Panc1 (cell line): ENCODE data around the gene PPP6C. TPM values are rescaled to one million over a fixed set of nuclear protein-coding genes. Genes with fewer than 3 reads are reported as not detected.

Experiments used
- ATAC-seq: fragments of 200-7000 bp; cut with Tn5 transposase; 2 replicates; pipeline ENCODE4 v1.9.1; 2020; ENCODE audit warnings: mild to moderate bottlenecking, moderate library complexity
- BruUV-seq: library from RNA; stranded (reverse); fragments of 400-500 nt; replicated peaks from 2 replicates; lab custom pipeline; 2021; lab: Mats Ljungman, UMichigan
- CTCF ChIA-PET: fragments of 300-600 bp; sonication (Branson Sonifier 250); formaldehyde crosslinking; loops from one replicate; lab custom pipeline; 2022; ENCODE audit warnings: antibody characterized with exemption; lab: Charles Lee
- POLR2A ChIA-PET: fragments of 300-600 bp; sonication (Branson Sonifier 250); formaldehyde crosslinking; loops from one replicate; lab custom pipeline; 2022; ENCODE audit warnings: antibody characterized with exemption; lab: Charles Lee
- DNase-seq: peaks from one replicate; pipeline ENCODE4 v3.0.0-alpha.2; 2010; ENCODE audit warnings: low read depth, low spot score
- H3K27ac ChIP-seq: 2 replicates; pipeline ENCODE4 v1.5.1; 2011; ENCODE audit warnings: mild to moderate bottlenecking, low read length, inconsistent platforms
- H3K27me3 ChIP-seq: fragments of 200-500 bp; sonication (Bioruptor generic); 2 replicates; pipeline ENCODE4 v1.6.0; 2014; ENCODE audit warnings: low read length, inconsistent platforms; ENCODE audit not compliant: control insufficient read depth, insufficient read depth
- H3K36me3 ChIP-seq: fragments of 200-500 bp; sonication (Bioruptor generic); 2 replicates; pipeline ENCODE4 v1.5.1; 2014; ENCODE audit warnings: inconsistent platforms, mild to moderate bottlenecking, low read length, moderate library complexity; ENCODE audit not compliant: control insufficient read depth, insufficient read depth
- H3K4me1 ChIP-seq: 2 replicates; pipeline ENCODE4 v1.5.1; 2011; ENCODE audit warnings: inconsistent platforms, mild to moderate bottlenecking, low read length, moderate library complexity; ENCODE audit not compliant: control insufficient read depth, insufficient read depth
- H3K4me3 ChIP-seq, 2 experiments: 2 replicates each; pipeline ENCODE4 v1.5.1; 2011 to 2012; ENCODE audit warnings: low read depth in 2 of 2, low read length in 2 of 2, mild to moderate bottlenecking in 2 of 2, inconsistent platforms in 1 of 2, moderate library complexity in 1 of 2
- H3K9me3 ChIP-seq: fragments of 200-500 bp; sonication (Bioruptor generic); 2 replicates; pipeline ENCODE4 v1.5.1; 2014; ENCODE audit warnings: low read depth, mild to moderate bottlenecking, inconsistent platforms, low read length, moderate library complexity; ENCODE audit not compliant: control insufficient read depth, insufficient read depth
- POLR2AphosphoS5 ChIP-seq: IDR thresholded peaks from 2 replicates; pipeline ENCODE4 v1.6.1; 2012; ENCODE audit warnings: mild to moderate bottlenecking, low read depth, low read length, moderate library complexity
- REST ChIP-seq, 2 experiments: IDR thresholded peaks; 2 replicates each; pipeline ENCODE4 v1.6.1; 2011 to 2012; ENCODE audit warnings: low read depth in 2 of 2, control low read depth in 1 of 2, low read length in 1 of 2, mild to moderate bottlenecking in 1 of 2, moderate library complexity in 1 of 2; ENCODE audit not compliant: insufficient read depth in 1 of 2
- SIN3A ChIP-seq: IDR thresholded peaks from 2 replicates; pipeline ENCODE4 v1.6.1; 2012; ENCODE audit warnings: low read depth, mild to moderate bottlenecking, low read length, moderate library complexity, borderline replicate concordance; ENCODE audit not compliant: insufficient read depth
- TCF7L2 ChIP-seq: IDR thresholded peaks from 2 replicates; pipeline ENCODE4 v1.6.1; 2011; ENCODE audit warnings: mild to moderate bottlenecking, low read depth, low read length, inconsistent platforms
- in situ Hi-C: cut with HindIII; loops from 2 replicates; pipeline ENCODE4 v1.10.0; 2016; ENCODE audit warnings: low sequenced_read_pairs, low pct_unique_long_range_greater_than_20kb
- intact Hi-C: fragments of 100-400 bp; cut with micrococcal nuclease; formaldehyde crosslinking; loops from one replicate; pipeline ENCODE4 v1.10.0; 2022; ENCODE audit not compliant: unreplicated experiment
- total RNA-seq: library from RNA; stranded (reverse); gene quantifications from one replicate; pipeline ENCODE4 v1.2.1, GENCODE V29; 2021; ENCODE audit not compliant: unreplicated experiment
- TF ChIP-seq, protein P1 (sequence below): fragments of 450-650 bp; IDR thresholded peaks from 2 replicates; pipeline ENCODE4 v1.5.1; 2017; ENCODE audit warnings: mild to moderate bottlenecking

PPP6C gene
- total RNA-seq, 1 experiment from 2014 or later = 27.3 TPM

DNA sequence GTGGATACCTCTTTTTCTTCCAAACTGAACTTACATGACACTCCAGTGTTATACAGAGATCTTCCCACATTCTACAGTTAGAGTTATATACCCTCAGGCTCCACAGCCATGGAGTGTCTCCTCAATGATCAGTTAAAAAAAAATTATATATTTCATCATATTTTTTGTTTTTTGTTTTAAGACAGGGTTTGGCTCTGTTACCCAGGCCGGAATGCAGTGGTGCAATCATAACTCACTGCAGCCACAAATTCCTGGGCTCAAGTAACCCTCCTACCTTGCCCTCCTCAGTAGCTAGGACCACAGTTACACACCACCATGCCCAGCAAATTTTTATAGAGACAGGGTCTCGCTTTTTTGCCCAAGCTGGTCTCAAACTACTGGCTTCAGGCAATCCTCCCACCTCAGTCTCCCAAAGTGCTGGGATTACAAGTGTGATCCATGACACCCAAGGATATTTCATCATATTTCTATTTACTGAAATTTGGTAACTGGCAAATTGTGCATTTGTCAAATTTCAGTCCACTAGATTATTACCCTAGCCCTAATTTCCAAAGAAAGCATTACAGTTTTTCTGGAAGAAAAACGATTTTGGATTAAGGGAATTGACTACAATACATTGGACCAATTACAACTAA is 28.2 kb downstream of the PPP6C start:
- H3K9me3 ChIP-seq = no peaks in the 10 kb centered on the region
- CTCF ChIA-PET = no interaction called here
- DNase-seq = no peak
- no peak overlapping the region for H3K27ac ChIP-seq
- no peak for TF ChIP-seq SIN3A
- no peak for TF ChIP-seq REST (IDR thresholded peaks at IDR 0.05; ENCODE audit: insufficient read depth in 1 of 2, low read depth in 2 of 2, low read length in 1 of 2)
- TF ChIP-seq TCF7L2 = no peak
- no peak for TF ChIP-seq POLR2AphosphoS5
- TF ChIP-seq, protein P1, sequence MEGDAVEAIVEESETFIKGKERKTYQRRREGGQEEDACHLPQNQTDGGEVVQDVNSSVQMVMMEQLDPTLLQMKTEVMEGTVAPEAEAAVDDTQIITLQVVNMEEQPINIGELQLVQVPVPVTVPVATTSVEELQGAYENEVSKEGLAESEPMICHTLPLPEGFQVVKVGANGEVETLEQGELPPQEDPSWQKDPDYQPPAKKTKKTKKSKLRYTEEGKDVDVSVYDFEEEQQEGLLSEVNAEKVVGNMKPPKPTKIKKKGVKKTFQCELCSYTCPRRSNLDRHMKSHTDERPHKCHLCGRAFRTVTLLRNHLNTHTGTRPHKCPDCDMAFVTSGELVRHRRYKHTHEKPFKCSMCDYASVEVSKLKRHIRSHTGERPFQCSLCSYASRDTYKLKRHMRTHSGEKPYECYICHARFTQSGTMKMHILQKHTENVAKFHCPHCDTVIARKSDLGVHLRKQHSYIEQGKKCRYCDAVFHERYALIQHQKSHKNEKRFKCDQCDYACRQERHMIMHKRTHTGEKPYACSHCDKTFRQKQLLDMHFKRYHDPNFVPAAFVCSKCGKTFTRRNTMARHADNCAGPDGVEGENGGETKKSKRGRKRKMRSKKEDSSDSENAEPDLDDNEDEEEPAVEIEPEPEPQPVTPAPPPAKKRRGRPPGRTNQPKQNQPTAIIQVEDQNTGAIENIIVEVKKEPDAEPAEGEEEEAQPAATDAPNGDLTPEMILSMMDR = no peak
- in situ Hi-C loops (no loop called here), intact Hi-C loops (no loop called here)
- no peaks in the 10 kb centered on the region for H3K4me1 ChIP-seq
- ATAC-seq = no peak
- H3K27me3 ChIP-seq = no peaks in the 10 kb centered on the region
- H3K4me3 ChIP-seq = no peak overlapping the region
- POLR2A ChIA-PET = no interaction called here
- no TSS peak for BruUV-seq
- H3K36me3 ChIP-seq = no peaks in the 10 kb centered on the region; the same call in 1 of the 2 replicates

GRCh38 chr9:125160750-125161149 is 28.9 kb downstream of the PPP6C start:
- Histone ChIP-seq H3K36me3 (no peaks in the 10 kb centered on the region; the same call in 1 of the 2 replicates), H3K4me1 (no peaks in the 10 kb centered on the region), H3K4me3 (no peak overlapping the region), H3K9me3 (no peaks in the 10 kb centered on the region), H3K27ac (no peak overlapping the region), H3K27me3 (no peaks in the 10 kb centered on the region)
- ChIA-PET POLR2A (no interaction called here), CTCF (no interaction called here)
- ATAC-seq (no peak), DNase-seq (no peak)
- no peak for TF ChIP-seq SIN3A
- TF ChIP-seq POLR2AphosphoS5 = no peak
- no peak for TF ChIP-seq TCF7L2
- TF ChIP-seq REST (IDR thresholded peaks at IDR 0.05; ENCODE audit: insufficient read depth in 1 of 2, low read depth in 2 of 2, low read length in 1 of 2) = no peak
- TF ChIP-seq, protein P1 = no peak
- in situ Hi-C loops (no loop called here), intact Hi-C loops (no loop called here)
- no TSS peak for BruUV-seq
